Stimulated activated CD8-positive, alpha-beta memory T cell treated with anti-CD3 and anti-CD28 coated beads, Interleukin-4, amount 100 ng/mL, for 24 hours (primary cell): ENCODE measurements around the gene ENOX1.

Experiments used
- DNase-seq: peaks from one replicate; pipeline ENCODE4 v3.0.0-alpha.2; 2020; ENCODE audit warnings: low read depth

ENOX1 gene

GRCh38 chr13:43785650-43786471 lies 911 bp downstream of the ENOX1 start:
- no peak for DNase-seq

- DNase-seq: no peak
Measured at GRCh38 chr13:43785261-43785649, 1.5 kb downstream of the ENOX1 start.

GRCh38 chr13:43784496-43784895 lies 2.3 kb downstream of the ENOX1 start:
- DNase-seq: no peak

- no peak for DNase-seq
Measured at GRCh38 chr13:43783820-43784219, 3.0 kb downstream of the ENOX1 start.

DNA sequence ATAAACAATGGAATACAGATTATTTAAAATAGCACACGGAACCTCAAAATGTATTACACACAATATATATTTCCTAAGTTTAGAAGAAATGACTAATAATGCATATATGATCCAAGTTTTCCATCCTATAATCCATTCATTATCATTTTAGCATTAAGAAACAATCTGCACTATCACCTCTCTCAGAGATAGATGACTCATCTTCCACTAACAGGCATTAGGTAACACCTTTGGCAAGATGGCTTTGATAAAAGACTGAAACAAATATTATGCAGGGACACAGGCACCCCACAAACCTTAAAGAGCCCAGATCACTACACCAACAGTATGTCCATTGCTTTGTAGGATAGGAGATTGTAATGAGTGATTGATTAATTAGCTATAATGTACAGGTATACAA lies 4.1 kb downstream of the ENOX1 start:
- no peak for DNase-seq

- DNase-seq: no peak
Measured at GRCh38 chr13:43780666-43781065, 6.1 kb downstream of the ENOX1 start.

- no peak for DNase-seq
Measured at GRCh38 chr13:43776501-43777079, 10.2 kb downstream of the ENOX1 start.

GRCh38 chr13:43776006-43776405 lies 10.8 kb downstream of the ENOX1 start:
- no peak for DNase-seq

DNA sequence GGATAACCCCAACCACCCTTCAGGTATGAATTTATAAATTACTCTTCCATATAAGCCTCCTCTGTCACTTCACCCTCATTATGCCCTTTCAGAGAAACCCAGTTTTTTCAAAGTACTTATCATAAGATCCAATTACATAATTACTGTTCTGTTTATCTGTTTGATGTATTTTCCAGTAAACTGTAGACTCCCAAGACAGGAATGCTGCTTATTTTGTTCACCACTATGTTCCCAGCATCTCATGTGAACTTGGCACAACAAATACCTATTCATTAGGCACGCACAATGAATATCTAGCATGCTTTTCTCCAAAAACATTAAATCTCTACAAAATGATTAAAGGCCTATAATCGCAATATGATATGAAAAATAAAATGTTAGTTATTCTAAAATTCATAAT lies 13.2 kb downstream of the ENOX1 start:
- DNase-seq: no peak

- no peak for DNase-seq
Measured at GRCh38 chr13:43770871-43771270, 15.9 kb downstream of the ENOX1 start.

- no peak for DNase-seq
Measured at GRCh38 chr13:43769529-43769928, 17.2 kb downstream of the ENOX1 start.

GRCh38 chr13:43767341-43767931 lies 19.3 kb downstream of the ENOX1 start:
- no peak for DNase-seq

GRCh38 chr13:43766725-43767124 lies 20.0 kb downstream of the ENOX1 start:
- DNase-seq: no peak

- no peak for DNase-seq
Measured at GRCh38 chr13:43764349-43764748, 22.4 kb downstream of the ENOX1 start.

DNA sequence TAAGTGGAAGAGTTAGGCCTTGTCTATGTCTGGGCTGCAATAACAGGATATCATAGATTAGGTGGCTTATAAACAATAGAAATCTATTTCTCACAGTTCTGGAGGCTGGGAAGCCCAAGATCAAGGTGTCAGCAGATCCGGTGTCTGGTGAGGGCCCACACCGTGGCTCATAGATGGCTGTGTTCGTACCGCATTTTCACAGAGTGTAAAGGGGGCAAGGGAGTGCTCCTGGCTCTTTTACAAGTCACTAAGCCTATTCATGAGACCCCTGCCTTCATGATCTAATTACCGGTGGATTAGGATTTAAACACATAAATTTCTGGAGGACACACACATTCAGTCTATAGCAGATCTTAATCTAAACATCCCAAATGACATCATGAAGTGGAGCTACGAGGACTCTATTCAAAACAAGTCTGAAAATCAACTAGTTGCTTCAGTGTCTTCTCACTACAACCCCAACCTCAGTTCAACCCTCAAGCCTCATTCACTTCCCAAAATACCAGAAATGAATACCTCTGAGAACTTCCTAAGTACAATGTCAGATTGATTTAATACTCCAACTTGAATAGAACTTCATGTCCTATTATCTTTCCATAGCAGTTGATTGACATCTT lies 23.5 kb downstream of the ENOX1 start:
- DNase-seq: no peak

DNA sequence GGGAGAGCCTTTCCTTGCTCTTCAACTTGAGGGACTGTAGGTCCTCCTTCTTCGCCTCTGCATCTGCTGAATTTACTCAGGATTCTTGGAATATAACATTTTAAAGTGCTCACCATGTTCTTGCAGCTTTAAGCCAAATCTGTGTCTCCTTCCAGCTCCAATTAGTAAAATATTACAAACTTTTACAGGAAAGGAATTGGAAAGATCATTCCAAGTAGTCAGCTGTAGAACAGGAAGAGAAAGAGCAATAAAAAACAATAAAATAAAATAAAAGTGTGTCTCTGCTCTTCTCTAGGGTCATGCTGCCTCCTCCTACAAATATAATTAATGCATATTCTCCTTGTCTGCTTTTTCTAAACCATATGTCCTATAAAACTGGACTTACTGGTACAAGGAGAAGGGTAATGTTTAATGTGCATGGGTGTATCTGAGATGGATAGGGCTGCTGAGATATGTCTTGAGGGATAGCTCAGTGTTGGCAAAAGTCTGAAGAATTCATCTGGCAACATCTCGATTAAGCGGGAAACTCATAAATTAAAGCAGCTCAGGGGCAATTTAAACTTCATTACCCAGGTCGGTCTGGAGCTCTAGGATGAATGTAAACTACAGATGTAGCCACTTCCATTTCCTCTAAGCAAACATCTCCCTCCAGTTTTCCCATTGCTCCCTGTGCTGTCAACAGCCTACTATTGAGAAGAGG lies 25.0 kb downstream of the ENOX1 start:
- no peak for DNase-seq

DNA sequence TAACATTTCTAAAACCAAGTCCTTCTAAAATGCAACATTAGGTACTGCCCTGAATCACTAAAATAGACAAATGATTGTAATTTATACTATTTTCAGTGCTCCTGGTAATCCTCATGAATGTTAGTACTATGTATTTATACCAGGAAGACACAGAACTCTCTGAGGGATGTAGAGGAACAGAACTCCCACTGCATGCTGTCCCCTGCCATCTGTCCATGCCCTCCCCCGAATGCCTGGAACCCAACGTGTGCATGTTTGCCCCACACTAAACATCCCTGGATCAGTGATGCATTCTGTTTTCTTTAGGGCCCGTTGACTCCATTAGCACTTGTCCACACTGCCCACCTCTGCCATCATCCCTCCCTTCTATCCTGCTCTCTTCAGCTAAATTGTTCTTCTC lies 26.5 kb downstream of the ENOX1 start:
- DNase-seq: no peak

- DNase-seq: no peak
Measured at GRCh38 chr13:43758834-43759233, 27.9 kb downstream of the ENOX1 start.

DNA sequence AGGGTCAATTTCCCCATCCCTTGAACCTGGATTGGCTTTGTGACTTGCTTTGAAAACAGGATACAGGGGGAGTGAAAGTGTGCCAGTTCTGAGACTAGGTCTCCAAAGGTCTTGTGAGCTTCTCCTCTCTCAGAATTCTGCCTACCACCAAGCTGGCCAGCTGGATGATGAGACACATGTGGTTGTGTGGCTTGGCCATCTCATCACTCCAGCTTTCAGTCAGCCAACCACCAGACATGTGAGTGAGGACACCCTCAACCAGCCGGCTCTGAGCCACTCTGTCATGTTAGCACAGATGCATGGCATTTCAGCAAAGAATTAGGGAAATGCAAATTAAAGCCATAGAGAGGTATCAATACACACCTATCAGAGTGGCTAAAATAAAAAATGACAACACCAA lies 29.5 kb downstream of the ENOX1 start:
- no peak for DNase-seq

GRCh38 chr13:43755844-43756243 lies 30.9 kb downstream of the ENOX1 start:
- DNase-seq: no peak

DNA sequence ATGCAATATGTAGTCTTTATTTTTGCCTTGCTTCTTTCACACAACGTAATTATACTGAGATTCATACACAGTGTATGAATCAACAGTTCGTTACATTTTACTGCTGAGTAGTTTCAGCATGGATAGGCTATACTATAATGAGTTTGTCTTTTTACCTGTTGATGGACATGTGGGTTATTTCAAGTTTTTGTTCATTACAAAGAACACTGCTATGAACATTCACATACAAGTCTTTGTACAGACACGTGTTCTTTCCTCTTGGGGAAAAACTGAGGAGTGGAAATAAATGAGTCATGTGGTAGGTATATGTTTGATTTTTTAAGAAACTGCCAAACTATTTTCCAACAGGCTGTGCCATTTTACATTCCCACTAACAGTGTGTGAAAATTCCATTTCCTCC lies 35.1 kb downstream of the ENOX1 start:
- DNase-seq: no peak

DNA sequence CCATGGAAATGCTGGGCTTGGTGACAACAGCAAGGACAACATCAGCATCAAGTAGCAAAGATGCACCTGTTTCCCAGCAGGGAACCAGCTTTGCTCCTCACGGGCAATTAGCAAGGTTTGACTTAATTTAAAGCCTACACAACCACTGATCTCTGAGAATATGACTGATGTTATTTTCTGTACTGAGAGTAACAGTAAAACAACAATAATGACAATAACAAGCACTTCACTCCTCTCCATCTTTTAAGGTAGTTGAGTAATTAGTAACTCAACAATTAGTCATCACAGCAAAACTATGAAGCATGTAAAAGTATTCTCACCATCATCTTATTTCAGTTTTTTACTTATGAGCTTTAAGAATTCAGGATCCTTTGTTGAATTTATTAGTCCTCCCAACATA lies 37.3 kb downstream of the ENOX1 start:
- DNase-seq: no peak
